Astrocyte of the cerebellum (primary cell): Measurements from ENCODE around the gene PLA2G4A.

Experiments
- DNase-seq: peaks from one replicate; pipeline ENCODE4 v3.0.0-alpha.2; 2011; ENCODE audit warnings: low read depth
- H3K4me3 ChIP-seq: 2 replicates; pipeline ENCODE4 v1.5.1; 2011; ENCODE audit warnings: mild to moderate bottlenecking, low read depth, low read length, moderate library complexity
- CTCF ChIP-seq: IDR thresholded peaks from 2 replicates; pipeline ENCODE4 v1.5.1; 2012; ENCODE audit warnings: low read length, low read depth, moderate library complexity, mild to moderate bottlenecking; ENCODE audit errors: missing control alignments
- in situ Hi-C: cut with HindIII; loops from 2 replicates; pipeline ENCODE4 v1.10.0; 2017; ENCODE audit warnings: low sequenced_read_pairs

Gene PLA2G4A

GRCh38 chr1:186828611-186829454 lies at the start of gene PLA2G4A:
Gene PLA2G4A (plus strand): TSS chr1:186828949. CDS start chr1:186854355, 25,406 bp downstream.
- H3K4me3 ChIP-seq = peak within 1 kb of the TSS; percentile 77
- TF ChIP-seq CTCF = no peak
- DNase-seq = peak; percentile 61
- in situ Hi-C loops = no loop called here

GRCh38 chr1:186780076-186780475 lies 48.7 kb upstream of the PLA2G4A start:
- H3K4me3 ChIP-seq = no peak overlapping the region
- TF ChIP-seq CTCF = no peak
- DNase-seq = no peak
- in situ Hi-C loops = no loop called here

DNA sequence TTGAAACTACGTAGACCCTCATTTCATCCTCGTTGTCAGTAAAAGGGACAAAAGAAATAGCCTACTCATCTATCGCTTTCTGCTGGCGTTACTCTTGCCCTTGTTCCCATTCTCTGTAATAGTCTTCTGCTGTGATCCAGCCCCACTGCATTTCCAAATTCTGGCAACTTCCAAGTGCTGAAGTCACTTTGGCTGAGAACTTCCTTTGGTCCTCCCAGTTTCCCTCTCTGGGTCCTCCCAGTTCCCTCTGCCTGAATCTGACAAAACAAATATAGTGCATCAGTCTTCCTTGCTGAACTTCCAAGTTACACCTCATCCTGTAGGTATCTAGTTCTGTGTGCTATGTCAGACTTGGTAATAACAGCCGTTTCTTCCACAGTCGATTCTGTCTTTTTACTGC lies 47.0 kb upstream of the PLA2G4A start:
- H3K4me3 ChIP-seq = no peak overlapping the region
- in situ Hi-C loops = no loop called here
- no peak for DNase-seq
- no peak for TF ChIP-seq CTCF

GRCh38 chr1:186782791-186783190 lies 46.0 kb upstream of the PLA2G4A start:
- in situ Hi-C loops = no loop called here
- no peak for TF ChIP-seq CTCF
- no peak for DNase-seq
- H3K4me3 ChIP-seq = no peak overlapping the region

- no peak overlapping the region for H3K4me3 ChIP-seq
- DNase-seq = no peak
- in situ Hi-C loops = no loop called here
- TF ChIP-seq CTCF = no peak
These were observed 45.6 kb upstream of the PLA2G4A start for GRCh38 chr1:186783193-186783592.

GRCh38 chr1:186785503-186785902 lies 43.2 kb upstream of the PLA2G4A start:
- in situ Hi-C loops = no loop called here
- no peak for DNase-seq
- no peak overlapping the region for H3K4me3 ChIP-seq
- TF ChIP-seq CTCF = no peak
